GM19395 (cell line): ENCODE results near the gene ARL2.
A peak's percentile ranks its signal among the peaks of the same experiment; 100 is the strongest.
"Not testable (repeated sequence)": the region's sequence is repeated elsewhere in the genome, so short reads cannot be mapped to it uniquely, and the experiment has no call there.

ENCODE experiments used
- ATAC-seq: cut with Tn5 transposase; IDR thresholded peaks from one replicate; pipeline ENCODE4 v1.9.1; 2021; ENCODE audit warnings: mild to moderate bottlenecking, moderate library complexity; ENCODE audit not compliant: unreplicated experiment

ARL2 gene

GRCh38 chr11:65013888-65014725 lies at the start of gene ARL2:
Gene ARL2 (plus strand): TSS chr11:65014160. CDS start chr11:65014208, 48 bp downstream.
- ATAC-seq, result peak; percentile 81

- ATAC-seq, result no peak
Measured at GRCh38 chr11:64967375-64967774, 46.6 kb upstream of the ARL2 start.

GRCh38 chr11:64969209-64969608 lies 44.8 kb upstream of the ARL2 start:
- no peak for ATAC-seq

GRCh38 chr11:64970731-64971151 lies 43.2 kb upstream of the ARL2 start:
- ATAC-seq, result no peak

- ATAC-seq, result no peak
Measured at GRCh38 chr11:64971421-64972233, 42.3 kb upstream of the ARL2 start, which contains the start of gene MAJIN. Gene MAJIN (minus strand): TSS chr11:64972108. CDS start chr11:64959405, 12,703 bp downstream.

GRCh38 chr11:64974124-64974523 lies 39.8 kb upstream of the ARL2 start:
- ATAC-seq, result no peak

GRCh38 chr11:64976651-64977050 lies 37.3 kb upstream of the ARL2 start:
- no peak for ATAC-seq

GRCh38 chr11:64983339-64983738 lies 30.6 kb upstream of the ARL2 start:
- not testable (repeated sequence) for ATAC-seq

- no peak for ATAC-seq
Measured at GRCh38 chr11:64987998-64988854, 25.7 kb upstream of the ARL2 start.

GRCh38 chr11:64989416-64989815 lies 24.5 kb upstream of the ARL2 start:
- no peak for ATAC-seq

- no peak for ATAC-seq
Measured at GRCh38 chr11:64990222-64990923, 23.6 kb upstream of the ARL2 start.

- no peak for ATAC-seq
Measured at GRCh38 chr11:64994318-64994717, 19.6 kb upstream of the ARL2 start.

- ATAC-seq, result no peak
Measured at GRCh38 chr11:64996327-64996709, 17.6 kb upstream of the ARL2 start.

GRCh38 chr11:64996710-64997380 lies 17.1 kb upstream of the ARL2 start, which contains the start of gene BATF2:
Gene BATF2 (minus strand): TSS chr11:64996971. CDS start chr11:64996914, 57 bp downstream.
- ATAC-seq, result no peak

- no peak for ATAC-seq
Measured at GRCh38 chr11:64998141-64998540, 15.8 kb upstream of the ARL2 start.

- no peak for ATAC-seq
Measured at GRCh38 chr11:64998690-64999431, 15.1 kb upstream of the ARL2 start.

- ATAC-seq, result no peak
Measured at GRCh38 chr11:64999478-64999877, 14.5 kb upstream of the ARL2 start.

- no peak for ATAC-seq
Measured at GRCh38 chr11:65002706-65003105, 11.3 kb upstream of the ARL2 start.

GRCh38 chr11:65003282-65003681 lies 10.7 kb upstream of the ARL2 start:
- no peak for ATAC-seq
